GM12878 (cell line): ENCODE measurements around the gene EFNB2. TPM values are rescaled to one million over a fixed set of nuclear protein-coding genes. Genes with fewer than 3 reads are reported as not detected.

Source experiments
- ATAC-seq: fragments of 200-7000 bp; cut with Tn5 transposase; 3 replicates; pipeline ENCODE4 v1.9.1; 2020; ENCODE audit warnings: mild to moderate bottlenecking, moderate library complexity
- BruUV-seq: library from RNA; stranded (reverse); fragments of 400-500 nt; replicated peaks from 2 replicates; lab custom pipeline; 2021; lab: Mats Ljungman, UMichigan
- CTCF ChIA-PET: fragments of 300-600 bp; sonication (Branson Sonifier 250); formaldehyde crosslinking; extraction: SDS; loops from one replicate; lab custom pipeline; 2021; ENCODE audit warnings: inconsistent platforms; lab: Yijun Ruan, JAX
- POLR2A ChIA-PET: fragments of 350-600 bp; formaldehyde crosslinking; extraction: SDS; loops from one replicate; lab custom pipeline; 2021; ENCODE audit warnings: inconsistent platforms; lab: Charles Lee
- RAD21 ChIA-PET: fragments of 300-600 bp; sonication (Branson Sonifier 250); formaldehyde crosslinking; loops from one replicate; lab custom pipeline; 2023; ENCODE audit warnings: antibody characterized with exemption; ENCODE audit not compliant: unreplicated experiment; lab: Charles Lee
- SMC1A ChIA-PET: fragments of 300-600 bp; sonication (Branson Sonifier 250); formaldehyde crosslinking; loops from one replicate; lab custom pipeline; 2023; ENCODE audit not compliant: unreplicated experiment, uncharacterized antibody; lab: Charles Lee
- DNase-seq: peaks from one replicate; pipeline ENCODE4 v3.0.0-alpha.2; 2011; ENCODE audit warnings: low read depth, low spot score
- FAIRE-seq: peaks from 3 replicates; lab custom pipeline; 2011; peaks lifted over from hg19 to GRCh38; lab: Jason Lieb, UNC
- H2AFZ ChIP-seq: 2 replicates; pipeline ENCODE4 v1.6.0; 2011; ENCODE audit warnings: low read depth, low read length, control low read depth; ENCODE audit not compliant: control insufficient read depth
- H3K27ac ChIP-seq: 2 replicates; pipeline ENCODE4 v1.5.1; 2011; ENCODE audit warnings: control low read depth; ENCODE audit not compliant: control insufficient read depth, insufficient read depth
- H3K27me3 ChIP-seq, 2 experiments: replicated peaks in 1 of 2; 2 replicates each; pipeline versions ENCODE4 v1.6.0 to v1.6.1; 2011; ENCODE audit warnings: low read length in 1 of 2; ENCODE audit not compliant: control insufficient read depth in 2 of 2, insufficient read depth in 2 of 2
- H3K36me3 ChIP-seq, 2 experiments: 2 replicates each; pipeline ENCODE4 v1.5.1; 2011; ENCODE audit warnings: low read length in 1 of 2; ENCODE audit not compliant: control insufficient read depth in 2 of 2, insufficient read depth in 2 of 2
- H3K4me1 ChIP-seq: 2 replicates; pipeline ENCODE4 v1.6.1; 2011; ENCODE audit warnings: mild to moderate bottlenecking, low read length, moderate library complexity, mixed read lengths; ENCODE audit not compliant: control insufficient read depth, insufficient read depth
- H3K4me2 ChIP-seq: 2 replicates; pipeline ENCODE4 v1.6.0; 2011; ENCODE audit warnings: control low read depth; ENCODE audit not compliant: control insufficient read depth, insufficient read depth
- H3K4me3 ChIP-seq: fragments of 200-600 bp; sonication (generic); 2 replicates; pipeline ENCODE4 v1.5.1; 2016
- H3K79me2 ChIP-seq: 2 replicates; pipeline ENCODE4 v1.6.0; 2011; ENCODE audit warnings: low read length; ENCODE audit not compliant: control insufficient read depth, insufficient read depth
- H3K9ac ChIP-seq: 2 replicates; pipeline ENCODE4 v1.8.0; 2011; ENCODE audit warnings: low read length, control low read depth, mixed read lengths; ENCODE audit not compliant: control insufficient read depth, insufficient read depth
- H3K9me3 ChIP-seq: replicated peaks from 3 replicates; pipeline ENCODE4 v1.5.1; 2011; ENCODE audit warnings: mild to moderate bottlenecking, low read length; ENCODE audit not compliant: control insufficient read depth, insufficient read depth
- H4K20me1 ChIP-seq: 2 replicates; pipeline ENCODE4 v1.6.0; 2011; ENCODE audit not compliant: control insufficient read depth, insufficient read depth
- BMI1 ChIP-seq: fragments of 450-650 bp; IDR thresholded peaks from 2 replicates; pipeline ENCODE4 v1.6.1; 2016; ENCODE audit warnings: mild to moderate bottlenecking, moderate library complexity, borderline replicate concordance
- CREM ChIP-seq: IDR thresholded peaks from 2 replicates; pipeline ENCODE4 v1.6.1; 2014; ENCODE audit warnings: antibody characterized with exemption, low read depth
- ELK1 ChIP-seq: IDR thresholded peaks from 2 replicates; pipeline ENCODE4 v1.6.1; 2012; ENCODE audit warnings: low read depth, low read length, improper control_type of control experiment
- EP300 ChIP-seq, 2 experiments: fragments of 150-350 bp in 1 of 2; IDR thresholded peaks; 2 replicates each; pipeline ENCODE4 v1.6.1; 2011 to 2012; ENCODE audit warnings: low read depth in 2 of 2, low read length in 2 of 2, borderline replicate concordance in 1 of 2, improper control_type of control experiment in 1 of 2, inconsistent platforms in 1 of 2; ENCODE audit not compliant: control insufficient read depth in 1 of 2
- EZH2 ChIP-seq: IDR thresholded peaks from 2 replicates; pipeline ENCODE4 v1.6.1; 2012; ENCODE audit warnings: low read depth, mild to moderate bottlenecking, control low read depth, inconsistent platforms, low read length, borderline replicate concordance; ENCODE audit not compliant: control insufficient read depth
- FOS ChIP-seq: IDR thresholded peaks from 3 replicates; pipeline ENCODE4 v1.6.1; 2011; ENCODE audit warnings: borderline replicate concordance; ENCODE audit not compliant: insufficient read length; ENCODE audit errors: extremely low read depth
- HCFC1 ChIP-seq: fragments of 150-350 bp; IDR thresholded peaks from 2 replicates; pipeline ENCODE4 v1.6.1; 2014; ENCODE audit warnings: low read length
- HDGF ChIP-seq: fragments of 450-650 bp; IDR thresholded peaks from 2 replicates; pipeline ENCODE4 v1.6.1; 2016; ENCODE audit warnings: antibody characterized with exemption
- IRF5 ChIP-seq: fragments of 450-650 bp; IDR thresholded peaks from 2 replicates; pipeline ENCODE4 v1.6.1; 2017; ENCODE audit warnings: borderline replicate concordance
- KLF5 ChIP-seq: fragments of 450-650 bp; IDR thresholded peaks from 2 replicates; pipeline ENCODE4 v1.6.1; 2014; ENCODE audit warnings: mild to moderate bottlenecking; ENCODE audit not compliant: partially characterized antibody
- NR2F1 ChIP-seq: fragments of 450-650 bp; conservative IDR thresholded peaks from 2 replicates; pipeline ENCODE4 v1.6.1; 2017; ENCODE audit warnings: mild to moderate bottlenecking
- RELA ChIP-seq: fragments of 450-650 bp; IDR thresholded peaks from 2 replicates; pipeline ENCODE4 v1.8.0; 2014; ENCODE audit warnings: borderline replicate concordance; ENCODE audit not compliant: partially characterized antibody
- SIX5 ChIP-seq: IDR thresholded peaks from 2 replicates; pipeline ENCODE4 v1.6.1; 2011; ENCODE audit warnings: mild to moderate bottlenecking, low read depth, low read length, moderate library complexity; ENCODE audit not compliant: severe bottlenecking
- TBL1XR1 ChIP-seq: IDR thresholded peaks from 2 replicates; pipeline ENCODE4 v1.6.1; 2012; ENCODE audit warnings: low read depth, low read length, improper control_type of control experiment
- TCF12 ChIP-seq: IDR thresholded peaks from 2 replicates; pipeline ENCODE4 v1.6.1; 2011; ENCODE audit warnings: low read depth, mild to moderate bottlenecking, low read length
- USF1 ChIP-seq: IDR thresholded peaks from 2 replicates; pipeline ENCODE4 v1.6.1; 2011; ENCODE audit warnings: borderline replicate concordance, low read depth, mild to moderate bottlenecking, moderate library complexity, mixed read lengths, low read length; ENCODE audit not compliant: insufficient read depth; ENCODE audit errors: extremely low read length
- ZNF274 ChIP-seq: IDR thresholded peaks from one replicate; pipeline ENCODE4 v1.8.0; 2011; ENCODE audit not compliant: insufficient read length, insufficient read depth
- ZNF622 ChIP-seq: fragments of 450-650 bp; IDR thresholded peaks from 2 replicates; pipeline ENCODE4 v1.6.1; 2017; ENCODE audit warnings: mild to moderate bottlenecking, inconsistent platforms
- WGBS: methylation state at CpG from one replicate; pipeline ENCODE4 v1.1.6; 2016; ENCODE audit warnings: low lambda C conversion rate; ENCODE audit not compliant: insufficient replicate concordance, insufficient coverage; ENCODE audit errors: missing lambda C conversion rate; 5-methylcytosine and 5-hydroxymethylcytosine counted together
- in situ Hi-C: fragments of 300-500 bp; cut with MboI; formaldehyde crosslinking; loops from 9 replicates; pipeline ENCODE4 v1.14.3; 2018; ENCODE audit warnings: mixed read lengths
- intact Hi-C: fragments of 100-400 bp; cut with micrococcal nuclease; formaldehyde crosslinking; loops from one replicate; pipeline ENCODE4 v1.14.2; 2022; ENCODE audit not compliant: unreplicated experiment
- polyA plus RNA-seq, 11 experiments: library from polyadenylated mRNA; depleted of rRNA in 4 of 11; unstranded in 6 of 11; stranded (reverse) in 5 of 11; fragments of >200 nt; fragmentation: Nextera tagmentation in 4 of 11; fragmentation: Illumina TruSeq in 1 of 11; extraction: Ambion mirVana in 4 of 11; extraction: Trizol in 1 of 11; gene quantifications; 1 replicate in 1 of 11; 2 replicates in 10 of 11; pipeline versions ENCODE4 v1.2.1 to v1.2.3, GENCODE V29; 2011 to 2016; ENCODE audit warnings: inconsistent platforms in 2 of 11, missing spikeins in 2 of 11, low read depth in 1 of 11
- total RNA-seq, 4 experiments: library from RNA; depleted of rRNA in 3 of 4; stranded (reverse); fragments of >200 nt in 3 of 4; fragmentation: Illumina TruSeq in 1 of 4; extraction: Trizol in 1 of 4; gene quantifications; 2 replicates each; pipeline versions ENCODE4 v1.2.1 to v1.2.3, GENCODE V29; 2013 to 2021
- TF ChIP-seq, protein P1 (sequence below): IDR thresholded peaks from 2 replicates; pipeline ENCODE4 v1.6.1; 2011; ENCODE audit warnings: borderline replicate concordance, low read depth, mild to moderate bottlenecking, moderate library complexity, low read length; ENCODE audit not compliant: insufficient read depth, poor library complexity, severe bottlenecking

Gene EFNB2
- total and polyA plus RNA-seq, 10 of the 15 experiments (the other 5 are each of a cell fraction or from before 2014, with no cell fraction given): 0.12 to 1.5 (median 0.31) TPM; not detected in 1

DNA sequence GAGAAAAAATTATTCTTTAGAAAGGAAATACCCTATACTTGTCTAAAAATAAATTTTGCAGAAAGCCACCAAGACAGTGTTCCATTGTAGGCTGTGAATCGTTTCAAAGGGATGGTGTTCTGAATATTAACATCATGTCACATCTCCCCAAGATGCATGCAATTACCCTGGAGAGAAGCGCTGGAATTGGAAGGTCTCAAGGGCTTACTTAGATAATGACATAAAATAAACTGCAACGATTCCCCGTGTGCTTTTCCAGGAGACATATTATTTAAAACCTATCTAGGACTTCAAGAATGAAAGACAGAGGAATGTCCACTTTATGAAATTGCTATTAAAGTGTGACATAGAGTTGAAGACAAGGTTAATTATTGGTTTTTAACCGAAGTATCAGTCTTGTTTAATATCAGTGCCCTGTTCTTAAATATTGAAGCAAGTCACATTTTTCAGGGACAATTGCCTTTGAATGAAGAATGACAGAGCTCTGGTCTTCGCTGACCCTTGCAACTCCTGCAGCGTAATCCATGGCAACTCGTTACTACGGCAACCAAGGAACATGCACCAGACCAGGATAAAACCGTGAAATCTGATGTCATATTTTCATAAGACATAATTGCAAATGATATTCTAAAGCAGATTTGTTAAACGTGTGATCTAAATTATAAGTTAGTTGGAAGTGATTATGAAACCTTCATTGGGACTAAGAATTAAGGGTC, 91.7 kb downstream of the EFNB2 start (continued):
- TF ChIP-seq ELK1 (no peak), RELA (no peak), NR2F1 (no peak), CREM (no peak), ZNF622 (no peak)
- TF ChIP-seq, protein P1, sequence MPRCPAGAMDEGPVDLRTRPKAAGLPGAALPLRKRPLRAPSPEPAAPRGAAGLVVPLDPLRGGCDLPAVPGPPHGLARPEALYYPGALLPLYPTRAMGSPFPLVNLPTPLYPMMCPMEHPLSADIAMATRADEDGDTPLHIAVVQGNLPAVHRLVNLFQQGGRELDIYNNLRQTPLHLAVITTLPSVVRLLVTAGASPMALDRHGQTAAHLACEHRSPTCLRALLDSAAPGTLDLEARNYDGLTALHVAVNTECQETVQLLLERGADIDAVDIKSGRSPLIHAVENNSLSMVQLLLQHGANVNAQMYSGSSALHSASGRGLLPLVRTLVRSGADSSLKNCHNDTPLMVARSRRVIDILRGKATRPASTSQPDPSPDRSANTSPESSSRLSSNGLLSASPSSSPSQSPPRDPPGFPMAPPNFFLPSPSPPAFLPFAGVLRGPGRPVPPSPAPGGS: no peak

DNA sequence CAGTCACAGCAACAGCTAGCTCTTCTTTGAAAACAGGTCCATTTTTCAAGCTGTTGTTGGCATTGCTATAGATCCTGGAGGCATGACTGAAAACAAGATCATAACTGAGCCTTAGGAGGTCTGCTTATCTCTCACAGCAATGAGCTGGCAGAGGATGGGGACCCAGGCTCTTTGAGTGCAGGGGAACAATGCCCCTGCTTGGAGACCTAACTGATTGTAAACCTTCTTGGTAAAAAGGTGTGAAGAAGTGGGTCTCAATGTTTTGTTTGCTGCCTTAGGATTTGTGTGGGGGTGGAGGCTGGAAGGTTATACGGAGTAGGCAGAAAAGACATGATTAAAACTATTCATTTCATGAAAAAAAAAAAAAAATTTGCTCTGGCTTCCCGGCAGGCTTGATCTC, 94.6 kb downstream of the EFNB2 start:
- H3K4me2 ChIP-seq: no peak overlapping the region
- intact Hi-C loops (no loop called here), in situ Hi-C loops (no loop called here)
- RAD21 ChIA-PET: no interaction called here
- ATAC-seq (no peak), FAIRE-seq (no peak), DNase-seq (no peak)
- H3K4me1 ChIP-seq: no peaks in the 10 kb centered on the region
- no peak overlapping the region for H3K27ac ChIP-seq
- H4K20me1 ChIP-seq: no peaks in the 10 kb centered on the region
- POLR2A ChIA-PET: no interaction called here
- no peak overlapping the region for H3K9ac ChIP-seq
- no TSS peak for BruUV-seq
- SMC1A ChIA-PET: no interaction called here
- H3K79me2 ChIP-seq: no peaks in the 10 kb centered on the region
- no peaks in the 10 kb centered on the region for H3K9me3 ChIP-seq
- no peak overlapping the region for H3K4me3 ChIP-seq
- no peaks in the 10 kb centered on the region for H3K27me3 ChIP-seq
- WGBS: 17% methylated on average over 1 of the region's 2 CpGs
- CTCF ChIA-PET: interaction anchor here (0.7 kb wide), 1 partner anchor 67 kb away, joined by 3 read pairs; no protein-coding TSS in a partner anchor
- H3K36me3 ChIP-seq: no peaks in the 10 kb centered on the region
- H2AFZ ChIP-seq: no peak overlapping the region
- no peak for TF ChIP-seq ZNF274
- TF ChIP-seq EZH2: no peak
- TF ChIP-seq KLF5: no peak
- no peak for TF ChIP-seq IRF5
- TF ChIP-seq SIX5: no peak
- no peak for TF ChIP-seq TBL1XR1
- no peak for TF ChIP-seq FOS
- no peak for TF ChIP-seq BMI1
- no peak for TF ChIP-seq TCF12
- TF ChIP-seq HDGF: no peak
- TF ChIP-seq USF1: no peak
- no peak for TF ChIP-seq EP300 (IDR thresholded peaks at IDR 0.05; ENCODE audit: borderline replicate concordance in 1 of 2, control insufficient read depth in 1 of 2, low read depth in 2 of 2, low read length in 2 of 2)
- TF ChIP-seq HCFC1: no peak
